ENCODE data around the gene G2E3.

DNA sequence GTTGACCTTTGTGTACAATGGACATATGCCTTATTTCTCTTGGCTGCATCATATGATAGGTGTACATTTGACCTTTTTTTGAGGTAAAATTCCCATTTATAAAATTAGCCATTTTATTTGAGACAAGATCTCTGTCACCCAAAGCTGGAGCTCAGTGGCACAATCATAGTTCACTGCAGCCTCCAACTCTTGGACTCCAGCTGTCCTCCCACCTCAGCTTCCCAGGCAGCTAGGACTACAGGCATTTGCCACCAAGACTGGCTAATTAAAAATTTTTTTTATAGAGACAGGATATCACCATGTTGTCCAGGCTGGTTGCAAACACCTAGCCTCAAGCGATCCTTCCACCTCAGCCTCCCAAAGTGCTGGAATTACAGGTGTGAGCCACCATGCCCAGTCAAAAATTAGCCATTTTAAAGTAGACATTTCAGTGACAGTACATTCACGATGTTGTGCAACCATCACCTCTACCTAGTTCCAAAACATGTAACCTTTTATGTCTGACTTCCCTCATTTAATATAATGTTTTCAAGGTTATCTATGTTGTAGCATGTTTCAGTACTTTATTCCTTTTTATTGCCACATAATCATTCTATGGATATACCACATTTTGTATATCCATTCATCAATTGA is 5.4 kb downstream of the G2E3 start:
- TF ChIP-seq CTCF (conservative IDR thresholded peaks at IDR 0.05 in 1 of 2, IDR thresholded peaks at IDR 0.05 in 1 of 2; ENCODE audit: extremely low read depth in 1 of 2, insufficient read depth in 1 of 2, low read depth in 1 of 2, low read length in 2 of 2) (no peak), EZH2 (IDR thresholded peaks at IDR 0.05; ENCODE audit: borderline replicate concordance, low read length) (no peak)
